ENCODE results near the gene COL12A1. TPM values are rescaled to one million over a fixed set of nuclear protein-coding genes. Genes with fewer than 3 reads are reported as not detected.

Gene COL12A1
- total and polyA plus RNA-seq, 9 of the 15 experiments (the other 6 are each of a cell fraction or from before 2014, with no cell fraction given) = 0.11 TPM; not detected in 8

- no TSS peak for BruUV-seq (replicated peaks)
- Histone ChIP-seq H4K20me1 (replicated peaks; ENCODE audit: control insufficient read depth, insufficient read depth, low read length) (0 out of 2 replicates have a peak, but pooled peaks cover 4% of the 10 kb centered on the region), H3K9me3 (replicated peaks; ENCODE audit: control insufficient read depth, insufficient read depth, low read depth, low read length) (no peaks in the 10 kb centered on the region), H3K9ac (ENCODE audit: insufficient read depth in 1 of 2, low read depth in 2 of 2, low read length in 2 of 2) (no peak overlapping the region), H3K9me1 (ENCODE audit: control insufficient read depth, insufficient read depth, low read length) (no peaks in the 10 kb centered on the region), H3K4me2 (ENCODE audit: insufficient read depth, low read length) (no peak overlapping the region), H3K27me3 (ENCODE audit: control insufficient read depth in 2 of 2, insufficient read depth in 2 of 2, low read length in 2 of 2) (peaks cover 14 to 35% of the 10 kb centered on the region in 2 experiments; a peak in 4 of 5 replicates), H3K79me2 (ENCODE audit: control insufficient read depth, insufficient read depth, low read length) (no peaks in the 10 kb centered on the region), H2AFZ (ENCODE audit: low read depth, low read length) (no peak overlapping the region), H3K27ac (ENCODE audit: extremely low read depth, low read depth, low read length) (no peak overlapping the region), H3K4me1 (replicated peaks in 1 of 2; ENCODE audit: control insufficient read depth in 2 of 2, insufficient read depth in 2 of 2, low read length in 2 of 2) (peaks cover 0 to 11% of the 10 kb centered on the region in 2 experiments; a peak in 1 of 5 replicates), H3K36me3 (ENCODE audit: control insufficient read depth, insufficient read depth, low read length) (no peaks in the 10 kb centered on the region), H3K4me3 (no peak overlapping the region)
- intact Hi-C loops (cut with micrococcal nuclease) (no loop called here), in situ Hi-C loops (cut with MboI) (no loop called here)
- ChIA-PET POLR2A (interaction anchor here (0.6 kb wide), 1 partner anchor 303 kb away, joined by 4 read pairs; no protein-coding TSS in a partner anchor), CTCF (ENCODE audit: low intra/inter-chr PET ratio) (no interaction called here)
- ATAC-seq = no peak
- FAIRE-seq = no peak
- DNase-seq (ENCODE audit: extremely low read depth in 1 of 4, low spot score in 3 of 4) = no peak
- TF ChIP-seq MEF2A (IDR thresholded peaks at IDR 0.05; ENCODE audit: control insufficient read depth, low read depth, low read length) = no peak
- no peak for TF ChIP-seq TRIM25 (IDR thresholded peaks at IDR 0.05; ENCODE audit: borderline replicate concordance)
- WGBS (ENCODE audit: insufficient coverage, low coverage, missing lambda C conversion rate) = 6% methylated on average over 1 of the region's 1 CpG
These were observed 4.8 kb downstream of the COL12A1 start for GRCh38 chr6:75201021-75201420.

GRCh38 chr6:75199889-75200288 is 6.0 kb downstream of the COL12A1 start:
- Histone ChIP-seq H3K27ac (ENCODE audit: extremely low read depth, low read depth, low read length) (no peak overlapping the region), H3K9me1 (ENCODE audit: control insufficient read depth, insufficient read depth, low read length) (no peaks in the 10 kb centered on the region), H3K4me3 (no peak overlapping the region), H3K4me1 (replicated peaks in 1 of 2; ENCODE audit: control insufficient read depth in 2 of 2, insufficient read depth in 2 of 2, low read length in 2 of 2) (peaks cover 0 to 7% of the 10 kb centered on the region in 2 experiments; a peak in 1 of 5 replicates), H3K4me2 (ENCODE audit: insufficient read depth, low read length) (no peak overlapping the region), H3K9ac (ENCODE audit: insufficient read depth in 1 of 2, low read depth in 2 of 2, low read length in 2 of 2) (no peak overlapping the region), H3K9me3 (replicated peaks; ENCODE audit: control insufficient read depth, insufficient read depth, low read depth, low read length) (no peaks in the 10 kb centered on the region), H4K20me1 (replicated peaks; ENCODE audit: control insufficient read depth, insufficient read depth, low read length) (0 out of 2 replicates have a peak, but pooled peaks cover 3% of the 10 kb centered on the region), H2AFZ (ENCODE audit: low read depth, low read length) (no peak overlapping the region), H3K79me2 (ENCODE audit: control insufficient read depth, insufficient read depth, low read length) (no peaks in the 10 kb centered on the region), H3K27me3 (ENCODE audit: control insufficient read depth in 2 of 2, insufficient read depth in 2 of 2, low read length in 2 of 2) (peaks cover 5 to 23% of the 10 kb centered on the region in 2 experiments; a peak in 4 of 5 replicates), H3K36me3 (ENCODE audit: control insufficient read depth, insufficient read depth, low read length) (no peaks in the 10 kb centered on the region)
- ChIA-PET CTCF (ENCODE audit: low intra/inter-chr PET ratio) (no interaction called here), POLR2A (interaction anchor here (1.0 kb wide), 1 partner anchor 12 kb away, joined by 3 read pairs; no protein-coding TSS in a partner anchor)
- no peak for ATAC-seq
- in situ Hi-C loops (cut with MboI) (no loop called here), intact Hi-C loops (cut with micrococcal nuclease) (no loop called here)
- DNase-seq (ENCODE audit: extremely low read depth in 1 of 4, low spot score in 3 of 4) = no peak
- no peak for FAIRE-seq
- no TSS peak for BruUV-seq (replicated peaks)
- 0% methylated on average over 3 of the region's 3 CpGs for WGBS (ENCODE audit: insufficient coverage, low coverage, missing lambda C conversion rate)
- TF ChIP-seq MLLT1 (IDR thresholded peaks at IDR 0.05) = no peak
- no peak for TF ChIP-seq RUNX1 (IDR thresholded peaks at IDR 0.05; ENCODE audit: low read depth)
- no peak for TF ChIP-seq ZNF280B (CRISPR knock-in tag; IDR thresholded peaks at IDR 0.05)

All from K562 (cell line).